ENCODE data around the gene RPP38.

The RPP38 gene

DNA sequence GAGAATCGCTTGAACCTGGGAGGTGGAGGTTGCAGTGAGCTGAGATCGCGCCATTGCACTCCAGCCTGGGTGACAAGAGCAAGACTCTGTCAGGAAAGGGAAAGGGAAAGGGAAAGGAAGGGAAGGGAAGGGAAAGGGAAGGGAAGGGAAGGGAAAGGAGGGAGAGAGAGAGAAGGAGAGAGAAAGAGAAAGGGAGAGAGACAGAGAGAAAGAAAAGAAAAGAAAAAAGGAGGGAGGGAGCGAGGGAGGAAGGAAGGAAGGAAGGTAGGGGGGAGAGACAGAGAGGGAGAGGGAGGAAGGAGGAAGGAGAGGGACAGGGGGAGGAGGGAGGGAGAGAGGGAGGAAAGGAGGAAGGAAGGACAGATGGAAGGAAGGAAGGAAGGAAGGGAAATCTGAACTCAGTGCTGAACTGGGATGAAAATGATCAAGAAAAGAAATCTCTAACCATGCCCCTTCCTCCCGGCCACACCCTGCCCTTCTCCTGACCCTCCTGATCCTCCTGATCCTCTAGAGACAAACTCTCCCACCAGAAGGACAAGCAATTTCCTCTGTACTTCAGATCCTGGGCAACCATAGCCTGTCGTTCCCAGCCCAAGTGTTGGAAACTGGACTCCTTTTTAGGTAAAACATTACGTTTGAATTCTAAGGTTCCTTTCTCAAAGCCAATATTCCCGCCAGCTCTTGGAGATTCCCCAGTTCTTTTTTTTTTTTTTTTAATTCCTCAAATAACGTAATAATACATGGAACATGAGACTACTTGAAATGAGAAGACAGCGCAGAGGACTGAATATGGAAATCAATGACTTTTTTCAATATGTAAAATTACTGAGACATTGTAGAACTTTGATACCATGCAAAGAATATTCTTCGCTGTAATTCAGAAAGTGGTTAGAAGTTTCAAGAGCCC is 39.2 kb downstream of the RPP38 start:
- no CpG with 5 or more reads among the region's 11 CpGs for WGBS (ENCODE audit: extremely low coverage, insufficient coverage, insufficient read length)

GRCh38 chr10:15137036-15137359 is 39.8 kb downstream of the RPP38 start:
- Histone ChIP-seq H3K4me2 (ENCODE audit: low read length) (no peak overlapping the region), H4K12ac (ENCODE audit: low read depth, low read length) (no peak overlapping the region), H3K18ac (ENCODE audit: low read length) (no peak overlapping the region), H3K79me1 (ENCODE audit: low read length) (no peaks in the 10 kb centered on the region), H3K27ac (ENCODE audit: low read depth, low read length) (no peak overlapping the region), H3K9ac (ENCODE audit: low read length) (no peak overlapping the region), H3K14ac (ENCODE audit: low read length) (no peak overlapping the region), H2AK5ac (ENCODE audit: low read length) (no peak overlapping the region), H3K9me3 (ENCODE audit: insufficient read depth, low read depth, low read length) (no peaks in the 10 kb centered on the region), H2BK5ac (ENCODE audit: low read depth, low read length, poor library complexity) (no peak overlapping the region), H3K79me2 (ENCODE audit: control insufficient read depth, insufficient read depth, low read length, poor library complexity) (no peaks in the 10 kb centered on the region), H2BK12ac (ENCODE audit: low read length) (no peak overlapping the region), H4K8ac (ENCODE audit: low read depth, low read length) (no peak overlapping the region), H4K91ac (ENCODE audit: low read depth, low read length) (no peak overlapping the region), H3K4ac (ENCODE audit: low read depth, low read length) (no peak overlapping the region), H3K4me3 (ENCODE audit: low read depth, low read length) (no peak overlapping the region), H2BK120ac (ENCODE audit: insufficient read depth, low read length, poor library complexity) (no peak overlapping the region), H2AFZ (ENCODE audit: insufficient read depth, low read length, poor library complexity) (no peak overlapping the region), H3K23ac (ENCODE audit: low read length) (no peak overlapping the region), H3K4me1 (ENCODE audit: control insufficient read depth in 1 of 2, insufficient read depth in 2 of 2, low read length in 2 of 2) (no peaks in the 10 kb centered on the region), H3K27me3 (ENCODE audit: insufficient read depth, low read length) (no peaks in the 10 kb centered on the region), H3K36me3 (ENCODE audit: control insufficient read depth in 1 of 2, insufficient read depth in 2 of 2, low read length in 2 of 2) (peaks cover 4 to 8% of the 10 kb centered on the region in 2 experiments)
- DNase-seq = no peak
- WGBS (ENCODE audit: extremely low coverage, insufficient coverage, insufficient read length) = no CpG with 5 or more reads among the region's 4 CpGs

More for the DNA sequence above, 39.2 kb downstream of the RPP38 start:
- no peaks in the 10 kb centered on the region for H3K79me1 ChIP-seq (ENCODE audit: low read length)
- H3K27me3 ChIP-seq (ENCODE audit: insufficient read depth, low read length) = no peaks in the 10 kb centered on the region
- H3K23ac ChIP-seq (ENCODE audit: low read length) = no peak overlapping the region
- H4K12ac ChIP-seq (ENCODE audit: low read depth, low read length) = no peak overlapping the region
- H3K79me2 ChIP-seq (ENCODE audit: control insufficient read depth, insufficient read depth, low read length, poor library complexity) = no peaks in the 10 kb centered on the region
- H4K8ac ChIP-seq (ENCODE audit: low read depth, low read length) = no peak overlapping the region
- no peak overlapping the region for H3K4me3 ChIP-seq (ENCODE audit: low read depth, low read length)
- H3K14ac ChIP-seq (ENCODE audit: low read length) = no peak overlapping the region
- no peak overlapping the region for H3K4me2 ChIP-seq (ENCODE audit: low read length)
- no peak overlapping the region for H3K4ac ChIP-seq (ENCODE audit: low read depth, low read length)
- no peak overlapping the region for H3K27ac ChIP-seq (ENCODE audit: low read depth, low read length)
- H2BK12ac ChIP-seq (ENCODE audit: low read length) = no peak overlapping the region
- H2BK120ac ChIP-seq (ENCODE audit: insufficient read depth, low read length, poor library complexity) = no peak overlapping the region
- no peaks in the 10 kb centered on the region for H3K9me3 ChIP-seq (ENCODE audit: insufficient read depth, low read depth, low read length)
- DNase-seq = no peak
- no peak overlapping the region for H2AFZ ChIP-seq (ENCODE audit: insufficient read depth, low read length, poor library complexity)
- H2BK5ac ChIP-seq (ENCODE audit: low read depth, low read length, poor library complexity) = no peak overlapping the region
- peaks cover 4 to 8% of the 10 kb centered on the region in 2 experiments for H3K36me3 ChIP-seq (ENCODE audit: control insufficient read depth in 1 of 2, insufficient read depth in 2 of 2, low read length in 2 of 2)
- no peak overlapping the region for H2AK5ac ChIP-seq (ENCODE audit: low read length)
- H4K91ac ChIP-seq (ENCODE audit: low read depth, low read length) = no peak overlapping the region
- no peak overlapping the region for H3K18ac ChIP-seq (ENCODE audit: low read length)
- H3K9ac ChIP-seq (ENCODE audit: low read length) = no peak overlapping the region
- no peaks in the 10 kb centered on the region for H3K4me1 ChIP-seq (ENCODE audit: control insufficient read depth in 1 of 2, insufficient read depth in 2 of 2, low read length in 2 of 2)

DNA sequence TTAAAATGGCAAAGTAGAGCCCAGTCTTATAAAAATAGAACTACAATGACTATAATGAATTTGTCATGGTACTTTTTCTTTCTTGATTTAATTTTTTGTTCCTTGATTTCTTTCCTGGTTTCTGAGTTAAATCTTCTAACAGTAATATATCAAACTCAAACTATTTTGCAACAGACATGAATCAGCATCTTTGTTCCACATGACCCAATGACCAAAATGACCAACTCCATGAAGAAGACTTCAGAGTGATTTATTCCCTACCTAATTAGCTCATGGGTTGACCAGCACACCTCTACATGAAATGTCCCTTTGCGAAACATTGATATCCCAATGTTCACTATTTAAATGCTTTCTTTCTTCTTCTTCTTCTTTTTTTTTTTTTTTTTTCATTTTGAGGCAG is 40.5 kb downstream of the RPP38 start:
- no peak overlapping the region for H3K9ac ChIP-seq (ENCODE audit: low read length)
- H4K91ac ChIP-seq (ENCODE audit: low read depth, low read length) = no peak overlapping the region
- H3K4me1 ChIP-seq (ENCODE audit: control insufficient read depth in 1 of 2, insufficient read depth in 2 of 2, low read length in 2 of 2) = no peaks in the 10 kb centered on the region
- H2BK5ac ChIP-seq (ENCODE audit: low read depth, low read length, poor library complexity) = no peak overlapping the region
- H2AK5ac ChIP-seq (ENCODE audit: low read length) = no peak overlapping the region
- H3K4me2 ChIP-seq (ENCODE audit: low read length) = no peak overlapping the region
- no CpG with 5 or more reads among the region's 1 CpG for WGBS (ENCODE audit: extremely low coverage, insufficient coverage, insufficient read length)
- H2BK12ac ChIP-seq (ENCODE audit: low read length) = no peak overlapping the region
- no peaks in the 10 kb centered on the region for H3K9me3 ChIP-seq (ENCODE audit: insufficient read depth, low read depth, low read length)
- no peak overlapping the region for H3K27ac ChIP-seq (ENCODE audit: low read depth, low read length)
- H2AFZ ChIP-seq (ENCODE audit: insufficient read depth, low read length, poor library complexity) = no peak overlapping the region
- no peak overlapping the region for H3K4ac ChIP-seq (ENCODE audit: low read depth, low read length)
- H3K23ac ChIP-seq (ENCODE audit: low read length) = no peak overlapping the region
- no peak overlapping the region for H2BK120ac ChIP-seq (ENCODE audit: insufficient read depth, low read length, poor library complexity)
- no peak overlapping the region for H3K14ac ChIP-seq (ENCODE audit: low read length)
- peaks cover 4 to 5% of the 10 kb centered on the region in 2 experiments for H3K36me3 ChIP-seq (ENCODE audit: control insufficient read depth in 1 of 2, insufficient read depth in 2 of 2, low read length in 2 of 2)
- no peak overlapping the region for H3K18ac ChIP-seq (ENCODE audit: low read length)
- H3K27me3 ChIP-seq (ENCODE audit: insufficient read depth, low read length) = no peaks in the 10 kb centered on the region
- no peak for DNase-seq
- no peak overlapping the region for H4K12ac ChIP-seq (ENCODE audit: low read depth, low read length)
- H4K8ac ChIP-seq (ENCODE audit: low read depth, low read length) = no peak overlapping the region
- H3K79me2 ChIP-seq (ENCODE audit: control insufficient read depth, insufficient read depth, low read length, poor library complexity) = no peaks in the 10 kb centered on the region
- H3K79me1 ChIP-seq (ENCODE audit: low read length) = no peaks in the 10 kb centered on the region
- no peak overlapping the region for H3K4me3 ChIP-seq (ENCODE audit: low read depth, low read length)

DNA sequence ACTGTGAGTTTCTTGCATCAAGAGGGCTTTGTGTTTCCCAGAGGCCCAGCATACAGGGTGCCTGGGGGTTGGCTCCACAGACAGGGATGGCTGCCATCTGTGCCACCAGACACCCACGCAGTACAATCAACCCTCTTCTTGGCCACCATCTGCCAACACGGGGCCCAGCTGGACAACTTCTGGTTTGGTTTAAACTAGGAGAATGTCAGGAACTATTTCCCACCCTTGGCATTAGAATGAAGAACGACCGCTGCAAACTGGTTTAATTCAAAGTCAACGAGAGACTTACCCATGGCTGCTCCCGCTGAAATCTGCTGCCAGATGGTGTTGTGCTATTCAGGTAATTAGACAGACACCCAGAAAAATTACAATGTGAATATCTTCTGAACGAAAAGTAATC is 43.5 kb downstream of the RPP38 start:
- Histone ChIP-seq H3K9me3 (ENCODE audit: insufficient read depth, low read depth, low read length) (no peaks in the 10 kb centered on the region), H4K91ac (ENCODE audit: low read depth, low read length) (no peak overlapping the region), H3K27ac (ENCODE audit: low read depth, low read length) (no peak overlapping the region), H4K8ac (ENCODE audit: low read depth, low read length) (no peak overlapping the region), H2BK12ac (ENCODE audit: low read length) (no peak overlapping the region), H3K14ac (ENCODE audit: low read length) (no peak overlapping the region), H3K4me1 (ENCODE audit: control insufficient read depth in 1 of 2, insufficient read depth in 2 of 2, low read length in 2 of 2) (no peaks in the 10 kb centered on the region), H3K79me2 (ENCODE audit: control insufficient read depth, insufficient read depth, low read length, poor library complexity) (no peaks in the 10 kb centered on the region), H2AK5ac (ENCODE audit: low read length) (no peak overlapping the region), H2BK120ac (ENCODE audit: insufficient read depth, low read length, poor library complexity) (no peak overlapping the region), H3K36me3 (ENCODE audit: control insufficient read depth in 1 of 2, insufficient read depth in 2 of 2, low read length in 2 of 2) (peaks cover 0 to 2% of the 10 kb centered on the region in 2 experiments), H3K23ac (ENCODE audit: low read length) (no peak overlapping the region), H2BK5ac (ENCODE audit: low read depth, low read length, poor library complexity) (no peak overlapping the region), H3K79me1 (ENCODE audit: low read length) (no peaks in the 10 kb centered on the region), H2AFZ (ENCODE audit: insufficient read depth, low read length, poor library complexity) (no peak overlapping the region), H3K27me3 (ENCODE audit: insufficient read depth, low read length) (no peaks in the 10 kb centered on the region), H3K18ac (ENCODE audit: low read length) (no peak overlapping the region), H4K12ac (ENCODE audit: low read depth, low read length) (no peak overlapping the region), H3K9ac (ENCODE audit: low read length) (no peak overlapping the region), H3K4me2 (ENCODE audit: low read length) (no peak overlapping the region), H3K4me3 (ENCODE audit: low read depth, low read length) (no peak overlapping the region), H3K4ac (ENCODE audit: low read depth, low read length) (no peak overlapping the region)
- no CpG with 5 or more reads among the region's 7 CpGs for WGBS (ENCODE audit: extremely low coverage, insufficient coverage, insufficient read length)
- DNase-seq = no peak

Data from trophoblast cell (in vitro differentiated cells and primary cell).